HEK293 (cell line): ENCODE data around the gene DUSP3.

Experiments
- CTCF ChIP-seq: fragments of 450-650 bp; formaldehyde crosslinking; IDR thresholded peaks from 2 replicates; pipeline ENCODE4 v1.5.1; 2016; ENCODE audit warnings: missing biosample characterization, missing genetic modification characterization
- PBX3 ChIP-seq: sonication (generic); formaldehyde crosslinking; IDR thresholded peaks from 2 replicates; pipeline ENCODE4 v1.8.1; 2022; ENCODE audit warnings: mild to moderate bottlenecking, moderate library complexity, missing genetic modification reagents
- REST ChIP-seq: fragments of 450-650 bp; formaldehyde crosslinking; IDR thresholded peaks from 2 replicates; pipeline ENCODE4 v1.5.1; 2016; ENCODE audit warnings: missing biosample characterization, missing genetic modification characterization

- TF ChIP-seq CTCF (tag by site-specific recombination) (no peak), PBX3 (no peak), REST (tag by site-specific recombination) (no peak)
Observed at GRCh38 chr17:43720311-43721060, 58.3 kb downstream of the DUSP3 start.
